HG03378 (cell line): ENCODE data around the gene SCYGR5.
"Not testable (repeated sequence)": the region's sequence is repeated elsewhere in the genome, so short reads cannot be mapped to it uniquely, and the experiment has no call there.

Source experiments
- ATAC-seq: cut with Tn5 transposase; IDR thresholded peaks from one replicate; pipeline ENCODE4 v1.9.1; 2021; ENCODE audit warnings: mild to moderate bottlenecking, moderate library complexity; ENCODE audit not compliant: unreplicated experiment

The SCYGR5 gene

GRCh38 chr2:227671170-227671905, 4.7 kb downstream of the SCYGR5 start:
- no peak for ATAC-seq

- not testable (repeated sequence) for ATAC-seq
These were observed 7.0 kb downstream of the SCYGR5 start for GRCh38 chr2:227673620-227674019.

GRCh38 chr2:227674485-227674884, 7.9 kb downstream of the SCYGR5 start:
- ATAC-seq: no peak

GRCh38 chr2:227677928-227678327, 11.3 kb downstream of the SCYGR5 start:
- ATAC-seq: no peak

GRCh38 chr2:227684258-227684657, 17.7 kb downstream of the SCYGR5 start:
- ATAC-seq: no peak

GRCh38 chr2:227687189-227687588, 20.6 kb downstream of the SCYGR5 start:
- no peak for ATAC-seq

GRCh38 chr2:227696990-227697679, 30.5 kb downstream of the SCYGR5 start:
- ATAC-seq: no peak

- no peak for ATAC-seq
These were observed 35.0 kb downstream of the SCYGR5 start for GRCh38 chr2:227701556-227701955.

- no peak for ATAC-seq
These were observed 36.7 kb downstream of the SCYGR5 start for GRCh38 chr2:227703280-227703732.

- no peak for ATAC-seq
These were observed 37.4 kb downstream of the SCYGR5 start for GRCh38 chr2:227703961-227704360.

GRCh38 chr2:227706859-227707258, 40.3 kb downstream of the SCYGR5 start:
- ATAC-seq: no peak

GRCh38 chr2:227707390-227707789, 40.8 kb downstream of the SCYGR5 start:
- no peak for ATAC-seq

GRCh38 chr2:227710986-227711385, 44.4 kb downstream of the SCYGR5 start:
- ATAC-seq: no peak

- no peak for ATAC-seq
These were observed 46.7 kb downstream of the SCYGR5 start for GRCh38 chr2:227713291-227713690.

- ATAC-seq: no peak
These were observed 49.9 kb downstream of the SCYGR5 start for GRCh38 chr2:227716501-227716900.
